WERI-Rb-1 (cell line): Measurements from ENCODE around the gene LARGE1.

Source experiments
- DNase-seq: peaks from one replicate; pipeline ENCODE4 v3.0.0-alpha.2; 2020
- H3K27ac ChIP-seq: fragments of 250-450 bp; sonication (Bioruptor Pico); 2 replicates; pipeline ENCODE4 v1.5.1; 2020; ENCODE audit warnings: mild to moderate bottlenecking, moderate library complexity
- H3K27me3 ChIP-seq: fragments of 250-450 bp; sonication (Bioruptor Pico); 2 replicates; pipeline ENCODE4 v1.5.1; 2021; ENCODE audit warnings: mild to moderate bottlenecking, low read depth, moderate library complexity; ENCODE audit not compliant: insufficient read depth, severe bottlenecking
- H3K36me3 ChIP-seq: fragments of 250-450 bp; sonication (Bioruptor Pico); 2 replicates; pipeline ENCODE4 v1.5.1; 2020; ENCODE audit warnings: mild to moderate bottlenecking, moderate library complexity
- H3K4me3 ChIP-seq: 2 replicates; pipeline ENCODE4 v1.5.1; 2011; ENCODE audit warnings: low read depth, mild to moderate bottlenecking, control low read depth, low read length
- H3K9me3 ChIP-seq: fragments of 250-450 bp; sonication (Bioruptor Pico); 2 replicates; pipeline ENCODE4 v1.5.1; 2021; ENCODE audit warnings: mild to moderate bottlenecking, moderate library complexity; ENCODE audit not compliant: severe bottlenecking
- TF ChIP-seq, protein P1 (sequence below): IDR thresholded peaks from 2 replicates; pipeline ENCODE4 v1.5.1; 2011; ENCODE audit warnings: low read depth, mild to moderate bottlenecking, control low read depth, inconsistent platforms, low read length

LARGE1 gene

DNA sequence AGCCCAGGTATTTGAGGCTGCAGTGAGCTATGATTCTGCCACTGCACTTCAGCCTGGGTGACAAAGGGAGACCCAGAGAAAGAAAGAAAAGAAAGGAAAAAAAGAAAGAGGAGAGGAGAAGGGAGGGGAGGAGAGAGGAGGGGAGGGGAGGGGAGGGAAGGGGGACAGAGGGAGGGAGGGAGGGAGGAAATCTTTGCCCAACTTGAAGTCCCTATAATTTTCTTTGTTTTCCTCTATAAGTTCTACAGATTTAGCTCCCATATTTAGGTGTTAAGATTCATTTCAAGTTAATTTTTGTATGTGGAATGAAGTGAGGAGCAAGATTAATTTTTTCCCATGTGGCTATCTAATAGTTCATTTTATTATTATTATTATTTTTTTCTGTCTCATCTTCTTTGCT lies 328.3 kb downstream of the LARGE1 start:
- no peak overlapping the region for H3K4me3 ChIP-seq

DNA sequence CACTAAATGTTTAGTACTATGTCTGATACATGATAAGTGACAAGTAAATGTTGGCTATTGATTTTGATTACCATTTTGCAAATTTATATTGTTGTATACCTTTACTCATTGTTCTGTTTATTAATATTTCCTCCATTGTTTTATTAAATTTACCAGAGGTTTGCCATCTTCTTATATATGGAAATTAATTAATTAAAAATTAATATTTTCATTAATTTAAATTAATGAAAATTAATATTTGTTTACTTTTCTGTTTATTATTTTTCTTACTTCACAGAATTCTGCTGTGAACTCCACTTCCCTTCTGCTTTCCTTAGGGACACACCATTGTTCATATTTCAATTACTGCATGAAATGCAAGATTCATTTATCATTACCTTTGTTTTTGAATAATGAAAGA lies 331.0 kb downstream of the LARGE1 start:
- no peaks in the 10 kb centered on the region for H3K36me3 ChIP-seq
- TF ChIP-seq, protein P1, sequence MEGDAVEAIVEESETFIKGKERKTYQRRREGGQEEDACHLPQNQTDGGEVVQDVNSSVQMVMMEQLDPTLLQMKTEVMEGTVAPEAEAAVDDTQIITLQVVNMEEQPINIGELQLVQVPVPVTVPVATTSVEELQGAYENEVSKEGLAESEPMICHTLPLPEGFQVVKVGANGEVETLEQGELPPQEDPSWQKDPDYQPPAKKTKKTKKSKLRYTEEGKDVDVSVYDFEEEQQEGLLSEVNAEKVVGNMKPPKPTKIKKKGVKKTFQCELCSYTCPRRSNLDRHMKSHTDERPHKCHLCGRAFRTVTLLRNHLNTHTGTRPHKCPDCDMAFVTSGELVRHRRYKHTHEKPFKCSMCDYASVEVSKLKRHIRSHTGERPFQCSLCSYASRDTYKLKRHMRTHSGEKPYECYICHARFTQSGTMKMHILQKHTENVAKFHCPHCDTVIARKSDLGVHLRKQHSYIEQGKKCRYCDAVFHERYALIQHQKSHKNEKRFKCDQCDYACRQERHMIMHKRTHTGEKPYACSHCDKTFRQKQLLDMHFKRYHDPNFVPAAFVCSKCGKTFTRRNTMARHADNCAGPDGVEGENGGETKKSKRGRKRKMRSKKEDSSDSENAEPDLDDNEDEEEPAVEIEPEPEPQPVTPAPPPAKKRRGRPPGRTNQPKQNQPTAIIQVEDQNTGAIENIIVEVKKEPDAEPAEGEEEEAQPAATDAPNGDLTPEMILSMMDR, result no peak
- no peaks in the 10 kb centered on the region for H3K27me3 ChIP-seq
- H3K27ac ChIP-seq, result no peak overlapping the region
- no peaks in the 10 kb centered on the region for H3K9me3 ChIP-seq
- H3K4me3 ChIP-seq, result no peak overlapping the region
- no peak for DNase-seq

More for the DNA sequence above, 328.3 kb downstream of the LARGE1 start:
- Histone ChIP-seq H3K9me3 (no peaks in the 10 kb centered on the region), H3K27ac (no peak overlapping the region), H3K27me3 (no peaks in the 10 kb centered on the region), H3K36me3 (no peaks in the 10 kb centered on the region)
- no peak for DNase-seq
- TF ChIP-seq, protein P1, result no peak

DNA sequence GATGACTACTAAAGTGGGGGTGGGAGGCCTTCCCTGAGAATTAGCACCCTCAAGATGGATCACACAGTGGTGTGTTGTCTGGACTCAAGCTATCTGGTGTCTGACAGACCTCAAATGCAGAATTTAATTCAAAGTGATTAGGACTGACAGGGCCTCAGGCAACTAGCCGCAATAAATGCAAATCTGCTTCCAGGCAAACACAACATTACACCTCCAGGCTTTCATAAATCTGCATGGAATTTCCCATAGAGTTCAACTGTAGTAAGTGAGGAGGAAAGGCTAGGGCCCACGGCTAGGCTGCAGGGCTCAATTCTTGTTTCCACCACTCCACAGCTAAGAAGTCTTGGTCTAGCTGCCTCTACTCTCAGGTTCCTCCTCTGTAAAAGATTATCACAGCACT lies 331.4 kb downstream of the LARGE1 start:
- no peak for DNase-seq
- H3K9me3 ChIP-seq, result no peaks in the 10 kb centered on the region
- H3K27ac ChIP-seq, result no peak overlapping the region
- TF ChIP-seq, protein P1, result no peak
- no peaks in the 10 kb centered on the region for H3K27me3 ChIP-seq
- no peak overlapping the region for H3K4me3 ChIP-seq
- no peaks in the 10 kb centered on the region for H3K36me3 ChIP-seq

DNA sequence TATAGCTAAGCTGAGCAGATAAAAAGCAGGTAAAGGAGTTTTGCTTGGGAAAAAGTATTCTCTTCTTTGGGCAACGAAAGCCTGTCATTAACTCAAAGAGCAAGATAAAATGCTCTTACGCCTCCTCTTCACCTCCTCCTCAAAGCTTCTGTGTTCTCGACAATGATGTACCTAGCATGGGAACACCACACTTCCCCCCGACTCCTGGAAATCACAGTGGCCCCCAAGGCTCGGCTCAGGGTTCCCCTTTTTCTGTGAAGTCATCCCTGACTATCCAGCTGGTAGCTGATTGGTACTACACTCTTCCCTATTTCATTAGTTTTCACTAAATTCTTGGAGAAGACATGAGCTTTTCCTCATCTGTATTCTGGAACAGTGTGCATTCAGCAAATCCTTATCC lies 336.1 kb downstream of the LARGE1 start:
- no peak overlapping the region for H3K4me3 ChIP-seq
- no peaks in the 10 kb centered on the region for H3K9me3 ChIP-seq
- DNase-seq, result no peak
- H3K27ac ChIP-seq, result no peak overlapping the region
- no peaks in the 10 kb centered on the region for H3K27me3 ChIP-seq
- TF ChIP-seq, protein P1, result no peak
- H3K36me3 ChIP-seq, result no peaks in the 10 kb centered on the region

DNA sequence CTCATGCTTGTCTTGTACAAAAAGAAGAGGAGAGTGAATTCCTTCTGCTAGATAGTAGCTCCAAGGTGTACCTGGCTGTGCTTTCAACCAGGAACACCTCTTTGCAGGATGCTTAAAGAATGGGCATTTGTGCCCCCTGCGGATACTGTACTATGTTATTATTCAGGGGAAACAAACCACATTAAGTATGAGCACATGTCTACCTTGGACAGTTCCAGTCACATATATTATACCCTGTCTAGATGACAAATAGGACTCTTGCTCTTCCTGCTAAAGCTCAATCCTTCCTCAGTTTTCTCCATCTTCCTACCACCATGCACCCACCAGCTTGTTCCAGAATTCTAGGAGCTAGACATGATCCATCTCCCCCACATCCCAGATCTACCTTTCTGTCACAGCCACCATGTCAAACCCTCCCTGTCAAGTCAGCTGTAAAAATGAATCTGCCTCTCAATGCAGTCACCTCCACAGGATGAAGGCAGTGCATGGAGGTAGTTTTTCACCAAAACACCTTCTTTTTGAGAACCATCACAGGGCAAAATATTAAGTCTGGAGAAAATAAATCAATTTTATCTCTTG lies 337.4 kb downstream of the LARGE1 start:
- TF ChIP-seq, protein P1, result no peak
- Histone ChIP-seq H3K36me3 (no peaks in the 10 kb centered on the region), H3K9me3 (no peaks in the 10 kb centered on the region), H3K27me3 (no peaks in the 10 kb centered on the region), H3K27ac (no peak overlapping the region), H3K4me3 (no peak overlapping the region)
- DNase-seq, result no peak

DNA sequence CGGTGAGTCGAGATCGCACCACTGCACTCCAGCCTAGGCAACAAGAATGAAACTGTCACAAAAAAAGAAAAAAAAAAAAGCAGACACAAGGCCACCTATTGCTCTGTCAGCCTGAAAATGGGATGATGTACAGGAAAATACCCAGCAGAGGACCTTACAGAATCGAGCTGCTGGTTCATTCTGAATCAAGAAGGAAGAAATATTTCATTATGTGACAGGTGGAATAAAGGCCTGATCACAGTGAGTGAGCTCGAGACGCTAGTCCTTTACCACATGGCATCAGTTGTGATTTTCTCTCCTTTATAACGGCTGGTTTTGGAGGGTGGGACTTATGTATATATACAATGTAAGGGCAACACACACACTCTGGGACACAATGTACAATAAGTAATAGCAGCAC lies 340.0 kb downstream of the LARGE1 start:
- TF ChIP-seq, protein P1, result no peak
- no peaks in the 10 kb centered on the region for H3K9me3 ChIP-seq
- no peak for DNase-seq
- no peaks in the 10 kb centered on the region for H3K27me3 ChIP-seq
- H3K4me3 ChIP-seq, result no peak overlapping the region
- no peak overlapping the region for H3K27ac ChIP-seq
- H3K36me3 ChIP-seq, result no peaks in the 10 kb centered on the region
